ENCODE data around the gene RASGRP1. TPM values are rescaled to one million over a fixed set of nuclear protein-coding genes. Genes with fewer than 3 reads are reported as not detected.

Gene RASGRP1
- total and polyA plus RNA-seq, 7 donors = 0.01 to 0.27 (median 0.16) TPM; not detected in 1

DNA sequence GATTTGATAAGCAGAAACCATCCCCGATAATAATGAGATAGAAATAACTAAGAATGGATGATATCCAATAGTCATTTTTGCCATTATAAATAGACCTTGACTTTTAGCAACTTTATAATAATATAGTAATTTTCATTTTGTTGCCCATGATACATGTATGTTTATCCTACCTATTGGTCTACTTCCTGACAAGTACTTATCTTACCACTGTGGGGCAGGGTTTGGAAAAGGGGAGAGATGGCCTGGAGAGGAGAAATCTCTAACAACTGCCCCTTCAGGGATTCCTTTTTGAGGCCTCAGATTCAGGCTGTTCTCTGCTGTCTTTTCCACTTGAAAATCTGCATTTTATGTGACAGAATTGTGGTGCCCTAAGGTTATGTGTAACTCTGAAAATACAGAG lies 68.5 kb downstream of the RASGRP1 start:
- no peak overlapping the region for H3K4me3 ChIP-seq
- TF ChIP-seq, protein P1, sequence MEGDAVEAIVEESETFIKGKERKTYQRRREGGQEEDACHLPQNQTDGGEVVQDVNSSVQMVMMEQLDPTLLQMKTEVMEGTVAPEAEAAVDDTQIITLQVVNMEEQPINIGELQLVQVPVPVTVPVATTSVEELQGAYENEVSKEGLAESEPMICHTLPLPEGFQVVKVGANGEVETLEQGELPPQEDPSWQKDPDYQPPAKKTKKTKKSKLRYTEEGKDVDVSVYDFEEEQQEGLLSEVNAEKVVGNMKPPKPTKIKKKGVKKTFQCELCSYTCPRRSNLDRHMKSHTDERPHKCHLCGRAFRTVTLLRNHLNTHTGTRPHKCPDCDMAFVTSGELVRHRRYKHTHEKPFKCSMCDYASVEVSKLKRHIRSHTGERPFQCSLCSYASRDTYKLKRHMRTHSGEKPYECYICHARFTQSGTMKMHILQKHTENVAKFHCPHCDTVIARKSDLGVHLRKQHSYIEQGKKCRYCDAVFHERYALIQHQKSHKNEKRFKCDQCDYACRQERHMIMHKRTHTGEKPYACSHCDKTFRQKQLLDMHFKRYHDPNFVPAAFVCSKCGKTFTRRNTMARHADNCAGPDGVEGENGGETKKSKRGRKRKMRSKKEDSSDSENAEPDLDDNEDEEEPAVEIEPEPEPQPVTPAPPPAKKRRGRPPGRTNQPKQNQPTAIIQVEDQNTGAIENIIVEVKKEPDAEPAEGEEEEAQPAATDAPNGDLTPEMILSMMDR (IDR thresholded peaks at IDR 0.05) = no peak
- H3K4me1 ChIP-seq = no peaks in the 10 kb centered on the region
- peaks cover 0 to 5% of the 10 kb centered on the region in 2 donors for H3K36me3 ChIP-seq (ENCODE audit: insufficient read depth in 1 of 2, low read depth in 1 of 2)
- no peak for DNase-seq
- 83 to 95% (median 90%) methylated on average over 1 of the region's 1 CpG for WGBS, 3 donors
- no peaks in the 10 kb centered on the region for H3K9me3 ChIP-seq
- intact Hi-C loops (cut with DNase I) = no loop called here
- no peaks in the 10 kb centered on the region for H3K27me3 ChIP-seq (ENCODE audit: insufficient read depth in 3 of 3, low read length in 2 of 3)
- H3K27ac ChIP-seq = no peak overlapping the region
- ATAC-seq = no peak

DNA sequence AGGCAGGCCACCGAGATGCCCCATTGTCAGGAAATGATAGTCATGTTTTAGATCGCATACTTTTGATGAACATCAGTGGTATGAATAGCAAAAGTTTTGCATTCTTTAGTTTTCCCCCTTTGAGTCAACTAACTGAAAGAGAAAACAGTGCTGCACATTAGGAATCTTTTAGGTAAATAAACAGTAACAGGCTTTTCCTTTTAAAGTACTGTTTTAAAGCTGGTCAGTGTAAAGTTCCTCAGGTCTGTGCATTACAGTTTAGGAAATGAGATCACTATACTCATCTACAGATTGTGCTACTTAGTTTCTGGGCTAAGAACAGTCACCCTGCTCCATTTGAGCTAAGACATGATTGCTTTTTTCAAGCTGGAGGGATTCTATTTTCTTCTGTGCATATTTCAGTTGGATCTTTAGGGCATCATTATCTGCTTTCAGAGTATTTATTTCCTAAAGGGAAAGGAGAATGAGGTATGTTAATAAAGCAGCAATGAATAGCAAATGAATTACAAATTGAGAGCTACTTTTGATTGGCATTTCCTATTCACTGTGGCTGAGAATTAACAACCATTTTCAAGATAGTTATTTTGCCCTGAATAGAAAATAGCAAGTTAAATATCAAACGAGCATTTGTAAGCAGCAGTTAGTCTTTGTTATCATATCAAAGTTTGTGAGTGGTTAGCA lies 74.2 kb downstream of the RASGRP1 start:
- no peaks in the 10 kb centered on the region for H3K4me1 ChIP-seq
- DNase-seq (no peak), ATAC-seq (no peak)
- no peaks in the 10 kb centered on the region for H3K9me3 ChIP-seq
- H3K36me3 ChIP-seq (ENCODE audit: insufficient read depth in 1 of 2, low read depth in 1 of 2) = peaks cover 0 to 23% of the 10 kb centered on the region in 2 donors
- WGBS, 3 donors = 66 to 87% (median 74%) methylated on average over 3 of the region's 3 CpGs
- H3K27ac ChIP-seq = no peak overlapping the region
- no peaks in the 10 kb centered on the region for H3K27me3 ChIP-seq (ENCODE audit: insufficient read depth in 3 of 3, low read length in 2 of 3)
- H3K4me3 ChIP-seq = no peak overlapping the region
- intact Hi-C loops (cut with DNase I) = loop anchor here in 1 of 2 donors (5.0 kb wide), 1 partner anchor 73 kb away; no protein-coding TSS in a partner anchor
- TF ChIP-seq, protein P1 (IDR thresholded peaks at IDR 0.05) = no peak

DNA sequence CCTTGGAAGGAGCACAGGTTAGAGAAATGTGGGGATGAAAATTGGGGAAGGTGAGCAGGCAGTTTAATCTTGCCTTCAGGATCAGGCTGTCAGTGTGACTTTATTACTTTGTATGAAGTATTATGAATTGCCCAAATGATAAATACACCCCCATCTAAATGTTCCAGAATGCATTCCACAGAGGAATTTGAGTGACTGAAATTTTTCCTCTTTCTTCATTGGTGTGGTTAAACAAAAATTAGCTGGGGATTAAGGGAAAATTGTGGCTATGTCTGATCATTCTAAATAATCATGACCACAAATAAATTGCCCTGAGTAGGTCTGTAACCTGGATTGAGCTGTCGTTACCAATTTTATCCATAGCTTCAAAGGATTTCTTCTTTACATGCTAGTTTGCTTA lies 77.2 kb downstream of the RASGRP1 start:
- no peak for DNase-seq
- TF ChIP-seq, protein P1 (IDR thresholded peaks at IDR 0.05) = no peak
- H3K4me3 ChIP-seq = no peak overlapping the region
- intact Hi-C loops (cut with DNase I) = no loop called here
- ATAC-seq = no peak
- H3K4me1 ChIP-seq = no peaks in the 10 kb centered on the region
- no peaks in the 10 kb centered on the region for H3K9me3 ChIP-seq
- H3K36me3 ChIP-seq (ENCODE audit: insufficient read depth in 1 of 2, low read depth in 1 of 2) = peaks cover 0 to 25% of the 10 kb centered on the region in 2 donors
- 93 to 98% (median 94%) methylated on average over 1 of the region's 1 CpG for WGBS, 3 donors
- H3K27me3 ChIP-seq (ENCODE audit: insufficient read depth in 3 of 3, low read length in 2 of 3) = no peaks in the 10 kb centered on the region
- no peak overlapping the region for H3K27ac ChIP-seq

DNA sequence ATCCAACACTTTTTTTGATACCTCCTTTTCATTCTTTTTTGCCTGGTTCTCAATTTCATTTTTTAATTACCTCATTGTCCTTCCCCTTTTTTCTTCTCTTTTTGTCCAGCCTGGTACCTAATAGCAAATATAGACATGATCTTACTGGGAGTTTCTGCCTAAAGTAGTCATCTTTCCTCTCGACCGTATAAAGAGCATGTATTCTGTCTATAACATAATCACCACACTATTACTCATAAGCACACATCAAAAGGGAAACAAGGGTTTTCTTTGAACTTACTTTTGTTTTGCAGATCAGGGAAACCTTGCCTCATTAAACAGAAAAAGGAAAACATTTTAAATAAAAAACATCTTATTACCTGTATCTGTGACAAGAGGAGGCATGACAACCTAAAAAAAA lies 77.7 kb downstream of the RASGRP1 start:
- H3K36me3 ChIP-seq (ENCODE audit: insufficient read depth in 1 of 2, low read depth in 1 of 2) = peaks cover 3 to 30% of the 10 kb centered on the region in 2 donors
- intact Hi-C loops (cut with DNase I) = no loop called here
- no peak overlapping the region for H3K4me3 ChIP-seq
- TF ChIP-seq, protein P1 (IDR thresholded peaks at IDR 0.05) = no peak
- no peaks in the 10 kb centered on the region for H3K4me1 ChIP-seq
- no peaks in the 10 kb centered on the region for H3K9me3 ChIP-seq
- ATAC-seq (no peak), DNase-seq (no peak)
- H3K27me3 ChIP-seq (ENCODE audit: insufficient read depth in 3 of 3, low read length in 2 of 3) = no peaks in the 10 kb centered on the region
- H3K27ac ChIP-seq = no peak overlapping the region
- 87 to 92% (median 87%) methylated on average over 2 of the region's 2 CpGs for WGBS, 3 donors

DNA sequence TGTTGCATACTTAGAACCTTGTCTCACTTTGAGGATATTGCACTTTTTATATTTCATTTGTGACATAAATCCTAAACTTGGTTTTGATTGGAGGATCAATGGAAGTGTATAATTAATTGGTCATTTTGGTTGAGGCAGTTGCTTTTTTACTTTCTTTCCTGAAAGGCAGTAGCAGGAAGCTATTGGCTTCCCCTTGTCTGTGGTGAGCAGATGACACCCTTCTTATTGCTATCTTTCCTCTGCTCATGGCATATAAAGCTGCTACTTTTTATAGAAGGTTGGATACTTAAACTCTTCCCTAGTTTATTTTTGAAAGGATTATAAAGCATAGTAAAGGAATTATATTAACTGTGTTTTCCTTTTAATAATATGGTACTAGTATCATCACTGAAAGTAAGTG lies 82.0 kb downstream of the RASGRP1 start:
- intact Hi-C loops (cut with DNase I) = no loop called here
- no peak for DNase-seq

More for the DNA sequence above, 82.0 kb downstream of the RASGRP1 start:
- TF ChIP-seq, protein P1 (IDR thresholded peaks at IDR 0.05) = no peak
- Histone ChIP-seq H3K27ac (no peak overlapping the region), H3K4me3 (no peak overlapping the region), H3K9me3 (no peaks in the 10 kb centered on the region), H3K36me3 (ENCODE audit: insufficient read depth in 1 of 2, low read depth in 1 of 2) (peaks cover 5 to 43% of the 10 kb centered on the region in 2 donors), H3K27me3 (ENCODE audit: insufficient read depth in 3 of 3, low read length in 2 of 3) (no peaks in the 10 kb centered on the region), H3K4me1 (no peaks in the 10 kb centered on the region)
- ATAC-seq = no peak
